NK-92 (cell line): ENCODE results near the gene MRPS2.
"Not testable (repeated sequence)": the region's sequence is repeated elsewhere in the genome, so short reads cannot be mapped to it uniquely, and the experiment has no call there.

Source experiments
- DNase-seq: peaks from one replicate; lab custom pipeline; 2025; ENCODE audit not compliant: unreplicated experiment; lab: John Stamatoyannopoulos, UW

MRPS2 gene

DNA sequence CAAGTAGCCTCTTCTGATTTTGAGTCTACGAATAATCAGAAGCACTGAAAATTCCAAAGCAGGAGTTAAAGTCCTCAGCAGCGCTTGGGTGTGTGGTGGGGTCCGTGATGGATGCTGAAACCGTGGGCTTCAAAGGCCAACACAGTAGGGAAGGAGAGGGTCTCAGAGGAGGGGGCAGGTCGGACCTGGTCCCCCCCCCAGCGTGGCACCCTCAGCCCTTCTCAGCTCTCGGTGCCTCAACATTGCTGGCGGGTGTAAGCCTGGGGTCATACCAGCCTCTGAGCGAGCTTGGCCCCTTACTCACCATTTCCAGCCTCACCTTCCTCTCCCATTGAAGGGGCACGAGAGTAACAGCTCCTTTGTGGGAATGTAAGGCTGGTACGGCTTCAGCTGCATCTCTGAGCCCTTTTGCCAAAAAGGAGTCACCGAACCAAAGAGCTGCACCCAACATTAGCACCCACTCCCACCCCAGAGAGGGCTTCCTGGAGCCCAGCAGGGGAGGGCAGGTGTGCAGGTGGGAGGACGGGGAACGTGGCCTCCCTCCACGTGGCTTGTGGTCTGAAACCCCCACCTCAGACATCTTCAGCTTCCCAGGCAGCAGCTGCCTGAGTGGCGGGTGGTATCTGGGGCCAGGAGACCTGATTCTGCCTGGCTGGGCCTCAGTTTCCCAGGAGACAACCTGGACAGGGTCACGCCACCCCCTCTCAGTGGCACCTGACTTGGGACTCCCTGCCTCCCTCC, 14.0 kb downstream of the MRPS2 start:
- no peak for DNase-seq

DNA sequence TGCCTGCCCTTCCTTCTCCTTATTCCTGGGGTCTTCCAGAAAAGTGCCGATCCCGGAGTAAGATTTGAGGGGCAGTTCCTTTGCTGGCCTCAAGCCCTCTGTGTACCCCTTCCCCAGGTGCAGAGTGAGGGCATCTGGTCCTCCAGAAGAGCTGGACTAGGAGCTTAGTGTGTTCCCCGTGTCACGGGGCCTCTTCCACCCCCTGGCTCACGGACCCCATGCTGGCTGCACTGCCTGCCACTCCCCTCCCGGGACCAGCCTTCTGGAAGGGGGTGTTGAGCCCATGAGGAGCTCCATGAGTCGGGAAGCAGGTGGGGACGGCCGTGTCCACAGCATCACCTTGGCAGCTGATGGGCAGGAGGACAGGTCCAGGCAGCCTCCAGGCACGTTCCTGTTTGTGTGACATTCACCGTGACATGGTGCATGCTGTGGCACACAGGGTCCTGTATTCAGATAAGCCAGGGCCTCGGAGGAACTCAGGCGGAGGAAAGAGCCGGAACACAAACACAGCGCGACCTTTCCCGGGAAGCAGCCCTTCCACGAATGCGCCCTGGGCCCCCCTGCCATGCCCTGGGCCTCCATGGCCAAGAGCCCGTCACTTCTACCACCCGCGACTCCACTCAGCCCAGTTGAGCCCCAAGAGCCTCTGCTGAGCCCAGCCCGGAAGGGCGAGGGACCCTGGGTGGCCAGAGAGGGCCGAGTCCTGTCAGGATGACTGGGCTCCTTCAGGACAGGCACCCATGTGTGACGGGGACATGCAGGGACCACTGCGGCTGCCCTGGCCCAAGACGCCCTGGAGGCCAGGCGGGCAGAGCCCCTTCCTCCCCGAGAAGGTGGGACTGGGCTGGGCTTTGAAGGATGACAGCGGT, 14.8 kb downstream of the MRPS2 start:
- no peak for DNase-seq

DNA sequence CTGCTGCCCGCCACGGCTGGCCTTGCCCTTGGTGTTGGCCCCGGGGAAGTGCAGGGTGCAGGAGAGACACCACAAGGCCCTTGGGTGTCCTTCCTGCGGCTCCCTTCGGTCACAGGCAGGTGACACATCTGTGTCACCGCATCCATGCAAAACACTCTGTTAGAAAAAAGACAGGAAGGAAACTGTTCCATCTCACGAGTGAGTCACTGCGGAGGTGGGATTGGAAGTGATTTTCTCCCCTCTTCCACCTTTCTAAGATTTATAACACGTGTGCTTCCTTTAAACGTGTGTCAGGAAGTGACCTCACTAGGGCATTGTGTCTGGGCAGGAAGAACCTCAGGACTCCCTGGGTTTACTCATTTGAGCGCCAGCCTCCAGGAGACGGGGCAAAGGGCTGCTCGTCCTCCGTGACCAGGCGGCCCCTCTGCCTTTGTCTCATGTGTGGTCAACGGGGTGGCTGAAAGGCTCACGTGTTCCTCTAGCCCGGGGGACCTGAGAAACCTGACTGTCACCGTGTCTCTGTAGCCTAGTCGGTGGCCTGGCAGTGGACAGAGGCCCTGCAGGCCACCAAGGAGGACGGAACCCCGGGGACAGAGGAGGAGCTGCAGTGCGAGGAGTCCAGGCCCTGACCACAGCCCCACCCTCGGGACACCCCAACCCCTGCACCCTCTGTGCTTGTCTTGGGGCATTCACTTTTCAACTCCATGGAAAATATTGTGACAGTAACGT, 15.8 kb downstream of the MRPS2 start:
- no peak for DNase-seq

DNA sequence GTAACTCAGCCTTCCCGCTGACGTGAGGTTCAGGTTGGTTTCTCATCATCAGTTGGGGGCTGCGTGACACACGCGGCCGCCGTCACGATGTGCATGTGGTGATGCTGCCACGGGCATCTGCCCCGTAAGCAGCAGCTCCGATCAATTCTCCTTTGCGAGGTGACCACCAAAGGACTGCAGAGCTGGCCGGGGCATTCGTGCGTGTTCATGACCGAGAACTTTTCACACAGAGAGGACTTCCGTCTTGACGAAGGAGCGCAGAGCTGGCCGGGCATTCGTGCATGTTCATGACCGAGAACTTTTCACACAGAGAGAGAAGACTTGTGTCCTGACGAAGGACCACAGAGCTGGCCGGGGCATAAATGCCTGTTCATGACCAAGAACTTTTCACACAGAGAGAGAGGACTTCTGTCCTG, 16.9 kb downstream of the MRPS2 start:
- no peak for DNase-seq

DNA sequence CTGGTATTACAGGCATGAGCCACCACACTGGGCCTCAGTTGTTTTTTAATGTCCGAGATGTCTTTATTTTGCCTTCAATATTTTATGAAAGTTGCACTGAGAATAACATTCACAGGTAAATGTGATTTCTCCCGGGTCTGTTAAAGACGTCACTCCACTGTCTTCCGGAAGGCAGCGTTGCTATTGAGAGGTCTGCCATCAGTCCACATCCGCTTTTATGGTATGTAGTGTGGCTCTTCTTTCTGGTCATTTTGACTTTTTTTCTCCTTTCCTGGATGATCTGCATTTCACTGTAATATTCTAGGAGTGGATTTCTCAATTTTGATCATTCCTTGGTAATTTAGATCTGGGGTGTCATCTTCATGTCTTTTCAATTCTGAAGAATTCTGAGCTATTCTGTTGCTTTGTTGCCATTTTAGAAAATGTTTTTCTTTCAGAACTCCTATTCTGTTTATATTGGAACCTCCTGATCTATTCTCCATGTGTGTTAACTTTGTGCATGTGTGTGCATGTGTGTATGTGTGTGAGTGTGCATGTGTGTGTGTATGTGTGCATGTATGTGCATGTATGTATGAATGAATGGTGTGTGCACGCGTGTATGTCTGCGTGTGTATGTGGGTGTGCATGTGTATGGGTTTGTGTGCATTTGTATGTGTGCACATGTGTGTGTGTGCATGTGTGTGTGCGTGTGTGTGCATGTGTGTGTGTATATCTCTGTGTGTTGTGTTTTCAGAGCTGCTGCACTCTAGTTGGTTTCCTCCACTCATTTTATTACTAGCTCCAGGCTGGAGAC, 18.9 kb downstream of the MRPS2 start:
- no peak for DNase-seq

DNA sequence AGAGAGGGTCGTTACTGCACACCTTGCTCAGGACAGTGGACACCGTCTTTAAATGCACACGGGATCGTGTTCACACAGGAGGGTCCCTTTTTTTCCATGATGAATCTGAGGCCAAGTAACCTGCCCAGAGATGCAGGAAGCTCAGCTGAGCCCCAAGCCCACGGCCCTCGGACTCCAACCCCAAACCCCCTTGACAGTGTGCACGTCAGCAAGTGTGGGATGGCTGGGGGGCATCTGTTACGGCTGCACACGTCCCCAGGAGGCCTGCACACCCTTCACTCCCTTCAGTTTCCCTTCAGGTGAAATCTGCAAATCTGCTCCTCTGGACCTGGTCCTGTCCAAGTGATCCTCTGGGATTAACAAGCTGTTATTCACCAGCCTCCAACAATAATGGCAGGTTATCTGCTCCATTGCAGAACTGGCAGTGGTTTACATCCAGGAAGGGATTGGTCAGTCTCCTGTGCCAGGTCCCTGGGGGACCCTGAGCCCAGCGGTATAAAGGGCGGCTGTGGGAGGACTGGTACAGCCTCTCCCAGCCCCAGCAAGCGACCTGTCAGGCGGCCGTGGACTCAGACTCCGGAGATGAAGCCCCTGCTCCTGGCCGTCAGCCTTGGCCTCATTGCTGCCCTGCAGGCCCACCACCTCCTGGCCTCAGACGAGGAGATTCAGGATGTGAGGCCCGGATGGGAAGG, 20.6 kb downstream of the MRPS2 start, which contains the start of gene LCN1:
TSS of gene LCN1 (plus strand) at position 525 of the 692 bp plus-strand sequence. CDS start at position 583, 58 bp downstream.
- DNase-seq = no peak

DNA sequence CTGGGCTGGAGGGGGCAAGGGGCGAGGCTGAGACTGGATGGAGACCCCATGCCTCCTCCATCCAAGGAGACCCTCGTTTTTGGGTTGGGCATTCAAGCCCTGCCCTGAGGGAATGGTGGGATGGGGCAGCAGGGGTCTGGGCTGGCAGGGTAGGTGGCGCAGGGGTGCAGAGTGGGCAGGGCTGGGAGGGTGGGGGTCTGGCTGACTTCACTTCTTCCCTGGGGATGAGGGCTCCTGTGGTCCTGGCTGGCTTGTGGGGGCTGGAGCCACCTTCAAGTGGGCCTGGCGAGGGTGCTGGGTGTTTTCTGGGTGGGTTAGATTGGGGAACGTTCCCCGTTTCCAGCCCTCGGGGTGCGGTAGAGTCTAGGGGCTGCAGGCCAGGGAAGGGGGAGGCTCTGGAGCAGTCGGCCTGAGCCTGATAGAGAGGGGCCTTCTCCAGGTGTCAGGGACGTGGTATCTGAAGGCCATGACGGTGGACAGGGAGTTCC, 21.2 kb downstream of the MRPS2 start:
- DNase-seq = no peak

DNA sequence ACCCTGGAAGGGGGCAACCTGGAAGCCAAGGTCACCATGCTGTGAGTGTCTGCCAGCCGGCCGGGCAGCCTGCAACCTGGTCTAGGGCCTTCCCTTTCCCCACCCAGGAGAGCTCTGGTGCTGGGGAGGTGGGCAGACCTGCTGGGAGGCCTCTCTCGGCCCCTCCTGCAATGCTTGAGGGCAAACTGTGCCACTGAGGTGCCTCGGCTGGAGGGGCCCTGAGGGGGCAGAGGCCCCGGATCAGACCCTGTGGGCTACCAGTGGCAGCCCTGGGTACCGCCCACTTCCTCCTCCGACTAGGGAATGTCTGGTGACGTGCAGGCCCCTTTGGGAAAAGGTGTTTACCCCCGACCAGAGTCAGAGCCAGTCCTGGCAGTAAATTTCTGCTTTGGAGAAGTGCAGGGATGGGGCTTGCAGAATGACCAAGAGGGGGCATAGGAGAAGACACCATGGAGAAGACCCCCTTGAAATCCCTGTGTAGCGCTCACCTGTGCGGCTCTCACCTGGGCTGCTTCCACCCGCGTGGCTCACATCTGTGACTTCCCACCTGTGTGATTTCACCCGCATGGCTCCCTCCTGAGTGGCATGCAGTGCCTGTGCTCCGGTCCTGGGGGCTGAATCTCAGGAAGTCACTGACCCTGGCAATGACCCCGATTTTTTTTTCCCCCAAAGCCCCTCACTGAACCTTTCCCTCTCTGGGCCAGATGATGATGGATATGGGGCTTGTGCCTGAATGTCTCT, 21.8 kb downstream of the MRPS2 start:
- no peak for DNase-seq

DNA sequence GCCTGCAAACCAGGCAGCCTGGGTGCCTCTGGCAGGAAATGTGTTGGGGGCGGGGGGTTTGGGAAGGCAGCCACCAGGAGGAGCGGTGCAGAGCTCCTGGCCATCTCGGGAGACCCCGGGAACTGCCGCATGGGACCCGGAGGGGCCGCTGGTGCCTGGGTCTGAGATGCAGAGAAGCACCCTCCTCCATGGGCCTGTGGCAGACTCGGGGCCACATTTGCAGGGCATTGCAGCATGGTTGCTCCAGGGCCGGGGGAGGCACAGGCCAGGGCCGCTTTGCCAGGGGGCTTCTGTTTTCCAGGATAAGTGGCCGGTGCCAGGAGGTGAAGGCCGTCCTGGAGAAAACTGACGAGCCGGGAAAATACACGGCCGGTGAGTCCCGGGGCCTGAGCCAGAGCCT, 22.4 kb downstream of the MRPS2 start:
- DNase-seq = no peak

DNA sequence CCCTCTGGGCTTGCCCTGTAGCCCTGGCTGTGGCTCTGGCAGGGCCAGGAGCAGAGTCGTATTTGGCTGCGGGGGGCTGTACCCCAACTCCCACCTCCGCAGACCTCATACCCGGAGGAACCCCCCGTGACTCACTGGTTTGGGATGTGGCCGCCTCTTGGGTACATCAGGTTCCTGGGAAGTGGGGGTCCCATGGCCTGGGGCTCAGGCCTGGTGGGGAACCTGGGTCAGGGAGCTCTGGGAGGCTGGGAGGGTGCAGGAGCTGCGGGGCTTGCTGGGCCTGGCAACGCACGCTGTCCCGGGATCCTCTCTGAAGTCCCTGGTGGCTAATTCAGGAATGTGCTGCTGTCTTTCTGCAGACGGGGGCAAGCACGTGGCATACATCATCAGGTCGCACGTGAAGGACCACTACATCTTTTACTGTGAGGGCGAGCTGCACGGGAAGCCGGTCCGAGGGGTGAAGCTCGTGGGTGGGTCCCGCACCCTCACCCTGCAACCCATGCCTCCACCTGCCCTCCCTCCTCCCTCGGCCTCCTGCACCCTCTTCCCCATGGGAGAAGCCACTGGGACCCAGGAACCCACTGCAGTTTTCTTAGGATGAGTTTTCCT, 23.1 kb downstream of the MRPS2 start:
- DNase-seq = no peak

DNA sequence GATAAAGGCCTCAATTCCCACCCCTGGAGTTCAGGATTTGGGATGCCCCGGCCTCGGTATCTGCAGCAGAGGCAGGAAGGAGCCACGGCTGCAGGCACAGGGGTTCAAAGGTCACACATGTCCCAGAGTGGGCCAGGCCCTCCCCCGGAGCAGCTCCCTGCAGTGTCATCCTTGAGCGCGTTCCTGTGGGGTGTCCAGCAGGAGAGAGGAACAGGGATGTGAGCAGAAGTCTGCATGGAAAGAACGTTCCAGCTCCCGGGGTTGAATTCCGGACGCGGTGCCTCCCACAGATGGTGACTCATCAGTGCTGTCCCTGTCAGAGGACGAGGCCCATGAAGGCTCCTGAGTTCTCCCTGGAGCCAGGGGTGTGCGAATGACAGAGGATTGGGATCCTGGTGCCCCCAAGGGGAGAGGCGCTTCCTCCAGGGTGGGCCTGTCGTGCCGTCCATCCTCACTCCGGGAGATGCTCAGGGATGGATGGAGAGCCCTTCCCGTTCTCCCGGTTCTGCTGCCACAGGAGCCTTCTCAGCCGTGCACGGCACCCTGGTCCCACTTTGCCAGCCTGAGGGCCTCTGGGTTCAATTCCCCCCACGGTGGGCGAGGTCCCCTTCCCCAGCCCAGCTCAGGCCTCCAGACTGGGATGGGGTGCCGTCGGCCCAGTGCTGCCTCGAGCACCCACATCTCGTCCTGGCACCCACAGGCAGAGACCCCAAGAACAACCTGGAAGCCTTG, 23.8 kb downstream of the MRPS2 start:
- no peak for DNase-seq

DNA sequence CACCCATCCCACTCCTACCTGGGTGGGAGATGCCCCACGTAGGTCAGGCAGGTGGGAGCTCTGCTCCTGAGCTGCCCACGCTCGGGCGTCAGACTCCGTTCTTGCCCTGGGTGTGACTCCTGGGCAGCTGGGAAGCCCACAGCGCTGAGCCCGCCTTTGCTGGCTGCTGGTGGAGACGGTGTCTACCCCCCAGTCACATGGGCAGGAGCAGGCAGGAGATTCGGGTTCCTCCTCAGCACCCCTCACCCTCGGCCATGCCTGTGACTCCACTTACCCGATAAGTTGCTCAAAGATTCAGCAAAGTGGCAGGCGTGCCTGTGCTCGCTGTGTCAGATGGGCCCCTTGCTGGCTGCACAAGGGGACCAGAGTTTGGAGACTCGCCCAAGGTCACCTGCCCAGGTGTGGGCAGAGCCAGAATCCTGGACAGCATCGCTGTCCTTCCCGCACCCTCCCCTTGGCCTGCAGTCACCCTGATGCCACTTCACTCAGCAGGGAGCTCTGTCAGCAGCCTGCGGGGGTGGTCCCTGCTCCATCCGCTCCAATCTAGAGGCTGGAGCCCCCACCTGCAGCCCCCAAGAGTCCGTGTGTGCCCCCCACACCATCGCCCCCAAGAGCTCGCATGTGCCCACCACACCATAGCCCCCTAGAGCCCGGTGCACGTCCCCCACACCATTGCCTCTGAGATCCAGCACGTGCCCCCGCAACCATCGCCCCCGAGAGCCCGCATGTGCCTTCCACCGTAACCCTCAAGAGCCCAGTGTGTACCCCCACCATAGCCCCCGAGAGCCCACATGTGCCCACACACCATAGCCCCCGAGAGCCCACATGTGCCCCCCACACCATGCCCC, 25.0 kb downstream of the MRPS2 start:
- no peak for DNase-seq

DNA sequence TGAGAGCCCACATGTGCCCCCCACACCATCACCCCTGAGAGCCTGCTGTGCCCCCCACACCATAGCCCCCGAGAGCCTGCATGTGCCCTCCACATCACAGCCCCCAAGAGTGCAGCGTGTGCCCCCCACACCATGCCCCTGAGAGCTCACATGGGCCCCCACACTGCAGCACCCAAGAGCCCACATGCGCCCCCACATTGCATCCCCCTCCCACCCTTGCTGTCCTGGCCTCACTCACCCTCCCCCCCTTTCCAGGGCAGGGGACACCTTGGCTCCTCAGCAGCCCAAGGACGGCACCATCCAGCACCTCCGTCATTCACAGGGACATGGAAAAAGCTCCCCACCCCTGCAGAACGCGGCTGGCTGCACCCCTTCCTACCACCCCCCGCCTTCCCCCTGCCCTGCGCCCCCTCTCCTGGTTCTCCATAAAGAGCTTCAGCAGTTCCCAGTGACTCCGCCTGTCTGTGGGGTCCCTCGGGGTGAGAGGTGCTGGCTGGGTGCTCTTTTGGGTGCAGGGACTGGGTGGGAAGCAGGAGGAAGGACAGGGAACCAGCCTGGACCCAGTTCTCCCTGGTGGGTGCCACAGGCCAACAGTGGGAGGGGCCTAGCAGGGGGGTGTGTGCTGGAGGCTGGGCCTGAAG, 25.7 kb downstream of the MRPS2 start:
- no peak for DNase-seq

DNA sequence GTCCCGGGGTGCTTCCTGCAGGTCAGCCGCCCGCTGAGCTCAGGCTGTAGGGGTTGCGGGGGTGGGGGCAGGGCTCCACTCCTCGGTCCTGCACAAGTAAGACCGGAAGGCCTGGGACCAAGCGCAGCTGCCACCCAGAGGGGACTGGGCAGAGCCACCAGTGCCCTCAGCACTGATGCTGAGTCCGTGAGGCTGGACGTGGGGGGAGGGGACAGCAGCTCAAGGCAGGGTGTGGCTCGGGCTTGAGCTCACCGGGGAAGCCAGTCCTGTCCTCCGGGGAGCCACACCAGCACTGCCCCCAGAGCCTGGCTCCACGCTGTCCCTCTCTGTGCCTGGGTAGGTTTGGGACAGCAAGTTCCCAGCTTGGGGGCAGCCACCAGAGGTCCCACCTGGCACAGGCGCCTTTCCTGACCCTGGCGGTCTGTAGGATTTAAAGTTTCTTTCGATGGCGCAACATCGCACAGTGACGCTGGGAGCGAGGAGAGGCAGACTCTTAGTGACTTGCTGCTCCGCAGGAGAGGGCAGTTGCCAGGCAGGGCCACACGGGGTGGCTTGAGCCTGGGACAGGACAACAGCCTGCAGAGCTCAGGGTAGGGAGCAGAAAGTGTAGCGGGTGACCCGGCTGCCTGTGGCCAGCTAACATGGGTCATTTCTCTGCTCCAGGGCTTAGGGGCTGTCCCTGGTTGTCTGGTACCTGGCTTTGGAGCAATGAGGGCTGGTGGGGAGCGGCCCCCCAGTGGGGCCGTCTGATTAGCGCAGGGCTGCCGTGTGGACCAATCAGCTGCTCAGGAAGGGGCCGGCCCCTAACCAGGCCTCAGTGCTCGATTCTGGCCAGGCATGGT, 26.5 kb downstream of the MRPS2 start:
- DNase-seq = no peak

DNA sequence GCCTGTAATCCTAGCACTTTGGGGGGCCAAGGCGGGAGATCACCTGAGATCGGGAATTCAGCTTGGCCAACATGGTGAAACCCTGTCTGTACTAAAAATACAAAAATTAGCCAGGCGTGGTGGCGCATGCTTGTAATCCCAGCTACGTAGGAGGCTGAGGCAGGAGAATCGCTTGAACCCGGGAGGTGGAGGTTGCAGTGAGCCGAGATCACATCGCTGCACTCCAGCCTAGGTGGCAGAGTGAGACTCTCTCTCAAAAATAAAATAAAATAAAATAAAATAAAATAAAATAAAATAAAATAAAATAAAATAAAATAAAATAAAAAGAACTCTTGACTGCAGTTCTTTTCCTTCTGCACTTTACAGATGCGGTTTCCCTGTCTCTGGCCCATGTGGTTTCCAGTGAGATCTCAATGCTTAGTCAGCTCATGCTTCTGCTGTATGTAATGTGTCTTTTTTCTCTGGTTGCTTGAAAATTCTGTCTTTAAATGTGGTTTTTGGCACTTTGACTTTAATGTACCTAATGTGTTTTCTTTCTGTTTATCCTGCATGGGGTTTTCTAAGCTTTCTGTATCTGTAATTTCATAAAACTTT, 28.5 kb downstream of the MRPS2 start:
- DNase-seq = not testable (repeated sequence)

DNA sequence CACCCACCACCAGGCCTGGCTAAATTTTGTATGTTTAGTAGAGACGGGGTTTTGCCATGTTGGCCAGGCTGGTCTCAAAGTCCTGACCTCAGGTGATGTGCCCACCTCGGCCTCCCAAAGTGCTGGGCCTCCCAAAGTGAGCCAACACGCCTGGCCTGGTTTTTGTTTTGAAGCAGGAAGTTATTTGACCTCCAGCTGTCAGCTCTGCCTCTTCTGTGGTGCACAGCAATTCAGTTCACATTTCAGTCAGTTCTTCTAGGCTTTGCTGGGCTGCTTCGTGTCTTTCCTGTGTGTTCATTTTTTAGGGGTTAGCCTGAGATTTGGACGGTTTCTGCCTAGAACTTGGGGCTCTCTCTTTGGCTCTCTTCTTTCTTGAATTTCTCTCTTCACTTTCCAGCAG, 29.7 kb downstream of the MRPS2 start:
- no peak for DNase-seq
